Measurements from ENCODE around the gene LINC01488. TPM values are rescaled to one million over a fixed set of nuclear protein-coding genes. Genes with fewer than 3 reads are reported as not detected.

LINC01488 gene
- total and polyA plus RNA-seq, 10 of the 15 experiments (the other 5 are each of a cell fraction or from before 2014, with no cell fraction given): not detected

- no peak overlapping the region for H2AFZ ChIP-seq (ENCODE audit: control insufficient read depth, low read depth, low read length)
- H3K4me3 ChIP-seq: no peak overlapping the region
- WGBS (ENCODE audit: insufficient coverage, insufficient replicate concordance, low lambda C conversion rate, missing lambda C conversion rate): 33% methylated on average over 13 of the region's 13 CpGs
- no peak overlapping the region for H3K4me2 ChIP-seq (ENCODE audit: control insufficient read depth, insufficient read depth)
- no peaks in the 10 kb centered on the region; the same call in 2 of the 3 replicates for H3K9me3 ChIP-seq (replicated peaks; ENCODE audit: control insufficient read depth, insufficient read depth, low read length)
- intact Hi-C loops (cut with micrococcal nuclease; ENCODE audit: unreplicated experiment) (no loop called here), in situ Hi-C loops (cut with MboI) (no loop called here)
- CTCF ChIA-PET: no interaction called here
- POLR2A ChIA-PET: no interaction called here
- SMC1A ChIA-PET (ENCODE audit: uncharacterized antibody, unreplicated experiment): interaction anchor here (0.7 kb wide), 1 partner anchor 31 kb away, joined by 3 read pairs; no protein-coding TSS in a partner anchor
- no peaks in the 10 kb centered on the region for H3K4me1 ChIP-seq (ENCODE audit: control insufficient read depth, insufficient read depth, low read length)
- no peak for FAIRE-seq
- ATAC-seq: no peak; the same call in 2 of the 3 replicates
- H4K20me1 ChIP-seq (ENCODE audit: control insufficient read depth, insufficient read depth): no peaks in the 10 kb centered on the region
- RAD21 ChIA-PET (ENCODE audit: unreplicated experiment): no interaction called here
- no peaks in the 10 kb centered on the region for H3K27me3 ChIP-seq (replicated peaks in 1 of 2; ENCODE audit: control insufficient read depth in 2 of 2, insufficient read depth in 2 of 2, low read length in 1 of 2)
- no peak overlapping the region for H3K9ac ChIP-seq (ENCODE audit: control insufficient read depth, insufficient read depth, low read length)
- no peak overlapping the region for H3K27ac ChIP-seq (ENCODE audit: control insufficient read depth, insufficient read depth)
- DNase-seq (ENCODE audit: low read depth, low spot score): no peak
- no peaks in the 10 kb centered on the region for H3K36me3 ChIP-seq (ENCODE audit: control insufficient read depth in 2 of 2, insufficient read depth in 2 of 2, low read length in 1 of 2)
- no peaks in the 10 kb centered on the region for H3K79me2 ChIP-seq (ENCODE audit: control insufficient read depth, insufficient read depth, low read length)
- no TSS peak for BruUV-seq (replicated peaks)
- no peak for TF ChIP-seq CBFB (IDR thresholded peaks at IDR 0.05; ENCODE audit: low read depth)
- no peak for TF ChIP-seq CREM (IDR thresholded peaks at IDR 0.05; ENCODE audit: low read depth)
- TF ChIP-seq RUNX3 (IDR thresholded peaks at IDR 0.05; ENCODE audit: low read length): no peak
- no peak for TF ChIP-seq CEBPB (IDR thresholded peaks at IDR 0.05; ENCODE audit: borderline replicate concordance in 1 of 2, low read depth in 2 of 2, low read length in 2 of 2)
- TF ChIP-seq KAT2A (conservative IDR thresholded peaks at IDR 0.05; ENCODE audit: control insufficient read depth, low read depth, low read length): no peak
- TF ChIP-seq IRF5 (IDR thresholded peaks at IDR 0.05; ENCODE audit: borderline replicate concordance): no peak
- no peak for TF ChIP-seq SKIL (IDR thresholded peaks at IDR 0.05; ENCODE audit: low read depth, poor library complexity, severe bottlenecking)
- TF ChIP-seq DPF2 (IDR thresholded peaks at IDR 0.05): no peak
- TF ChIP-seq PAX8 (IDR thresholded peaks at IDR 0.05): no peak
- no peak for TF ChIP-seq EP300 (IDR thresholded peaks at IDR 0.05; ENCODE audit: borderline replicate concordance in 1 of 2, control insufficient read depth in 1 of 2, low read depth in 2 of 2, low read length in 2 of 2)
- no peak for TF ChIP-seq TAF1 (IDR thresholded peaks at IDR 0.05; ENCODE audit: borderline replicate concordance, low read depth, low read length)
- no peak for TF ChIP-seq RBBP5 (conservative IDR thresholded peaks at IDR 0.05)
- TF ChIP-seq CBX5 (IDR thresholded peaks at IDR 0.05; ENCODE audit: low read depth): no peak
- TF ChIP-seq POLR2AphosphoS5 (IDR thresholded peaks at IDR 0.05; ENCODE audit: low read length): no peak
- TF ChIP-seq NR2C1 (IDR thresholded peaks at IDR 0.05): no peak
- TF ChIP-seq STAT3 (IDR thresholded peaks at IDR 0.05; ENCODE audit: low read depth, low read length): no peak
- no peak for TF ChIP-seq RCOR1 (conservative IDR thresholded peaks at IDR 0.05; ENCODE audit: low read depth, low read length)
- no peak for TF ChIP-seq E2F4 (IDR thresholded peaks at IDR 0.05; ENCODE audit: low read depth, low read length)
These were observed 19.0 kb downstream of the LINC01488 start for GRCh38 chr11:69500285-69501120.
